A673 (cell line): ENCODE measurements around the gene RBMS2. TPM values are rescaled to one million over a fixed set of nuclear protein-coding genes. Genes with fewer than 3 reads are reported as not detected.

Source experiments
- BruUV-seq: library from RNA; stranded (reverse); fragments of 400-500 nt; replicated peaks from 2 replicates; lab custom pipeline; 2021; lab: Mats Ljungman, UMichigan
- CTCF ChIA-PET: fragments of 300-600 bp; sonication (Branson Sonifier 250); formaldehyde crosslinking; loops from one replicate; lab custom pipeline; 2022; ENCODE audit warnings: antibody characterized with exemption; lab: Charles Lee
- POLR2A ChIA-PET: fragments of 300-600 bp; sonication (Branson Sonifier 250); formaldehyde crosslinking; loops from one replicate; lab custom pipeline; 2022; ENCODE audit warnings: antibody characterized with exemption; ENCODE audit not compliant: low non-redundant PET; lab: Charles Lee
- DNase-seq: peaks from one replicate; pipeline ENCODE4 v3.0.0-alpha.2; 2015; ENCODE audit warnings: low spot score
- H3K27ac ChIP-seq: fragments of 200-600 bp; sonication (generic); 2 replicates; pipeline ENCODE4 v1.5.1; 2016; ENCODE audit warnings: mixed run types, low read depth, mild to moderate bottlenecking, mixed read lengths, antibody characterized with exemption, low read length; ENCODE audit not compliant: poor library complexity, severe bottlenecking
- H3K27me3 ChIP-seq: fragments of 200-600 bp; sonication (generic); replicated peaks from 2 replicates; pipeline ENCODE4 v1.6.1; 2017; ENCODE audit warnings: mixed run types, low read depth, mild to moderate bottlenecking, mixed read lengths, antibody characterized with exemption, low read length; ENCODE audit not compliant: insufficient read depth, poor library complexity
- H3K36me3 ChIP-seq: fragments of 200-600 bp; sonication (generic); 2 replicates; pipeline ENCODE4 v1.6.1; 2016; ENCODE audit warnings: mixed run types, mild to moderate bottlenecking, mixed read lengths, antibody characterized with exemption, low read length; ENCODE audit not compliant: insufficient read depth, poor library complexity, severe bottlenecking
- H3K4me1 ChIP-seq: fragments of 200-600 bp; sonication (generic); 2 replicates; pipeline ENCODE4 v1.6.1; 2017; ENCODE audit warnings: mixed run types, mild to moderate bottlenecking, mixed read lengths, antibody characterized with exemption, low read length; ENCODE audit not compliant: insufficient read depth, poor library complexity, severe bottlenecking
- H3K4me3 ChIP-seq: fragments of 200-600 bp; sonication (generic); 2 replicates; pipeline ENCODE4 v1.5.1; 2016; ENCODE audit warnings: low read depth, mixed run types, mild to moderate bottlenecking, mixed read lengths, low read length; ENCODE audit not compliant: poor library complexity, severe bottlenecking
- H3K9me3 ChIP-seq: fragments of 200-600 bp; sonication (generic); 2 replicates; pipeline ENCODE4 v1.6.1; 2016; ENCODE audit warnings: mixed run types, low read depth, mild to moderate bottlenecking, mixed read lengths, antibody characterized with exemption, low read length; ENCODE audit not compliant: poor library complexity, severe bottlenecking
- EZH2 ChIP-seq: fragments of 200-600 bp; sonication (generic); IDR thresholded peaks from 2 replicates; pipeline ENCODE4 v1.6.1; 2017; ENCODE audit warnings: borderline replicate concordance, low read depth, mild to moderate bottlenecking, mixed read lengths, antibody characterized with exemption, low read length; ENCODE audit not compliant: poor library complexity, severe bottlenecking
- intact Hi-C: fragments of 100-400 bp; cut with micrococcal nuclease; formaldehyde crosslinking; loops from one replicate; pipeline ENCODE4 v1.10.0; 2022; ENCODE audit not compliant: unreplicated experiment
- total RNA-seq: library from RNA; stranded (reverse); gene quantifications from 2 replicates; pipeline ENCODE4 v1.2.3, GENCODE V29; 2021
- TF ChIP-seq, protein P1 (sequence below): fragments of 300-800, 200-600 bp; sonication (generic); conservative IDR thresholded peaks from 2 replicates; pipeline ENCODE4 v1.5.1; 2017; ENCODE audit warnings: low read depth, mild to moderate bottlenecking, antibody characterized with exemption, low read length, moderate library complexity, mixed read lengths

Gene RBMS2
- total RNA-seq, 1 experiment from 2014 or later = 29.7 TPM

- H3K27ac ChIP-seq = no peak overlapping the region
- no peak for DNase-seq
- H3K36me3 ChIP-seq = no peaks in the 10 kb centered on the region
- intact Hi-C loops = no loop called here
- no peak overlapping the region for H3K4me3 ChIP-seq
- POLR2A ChIA-PET = interaction anchor here (0.6 kb wide), 1 partner anchor 36 kb away, joined by 3 read pairs; no protein-coding TSS in a partner anchor
- no peak for TF ChIP-seq EZH2
- TF ChIP-seq, protein P1, sequence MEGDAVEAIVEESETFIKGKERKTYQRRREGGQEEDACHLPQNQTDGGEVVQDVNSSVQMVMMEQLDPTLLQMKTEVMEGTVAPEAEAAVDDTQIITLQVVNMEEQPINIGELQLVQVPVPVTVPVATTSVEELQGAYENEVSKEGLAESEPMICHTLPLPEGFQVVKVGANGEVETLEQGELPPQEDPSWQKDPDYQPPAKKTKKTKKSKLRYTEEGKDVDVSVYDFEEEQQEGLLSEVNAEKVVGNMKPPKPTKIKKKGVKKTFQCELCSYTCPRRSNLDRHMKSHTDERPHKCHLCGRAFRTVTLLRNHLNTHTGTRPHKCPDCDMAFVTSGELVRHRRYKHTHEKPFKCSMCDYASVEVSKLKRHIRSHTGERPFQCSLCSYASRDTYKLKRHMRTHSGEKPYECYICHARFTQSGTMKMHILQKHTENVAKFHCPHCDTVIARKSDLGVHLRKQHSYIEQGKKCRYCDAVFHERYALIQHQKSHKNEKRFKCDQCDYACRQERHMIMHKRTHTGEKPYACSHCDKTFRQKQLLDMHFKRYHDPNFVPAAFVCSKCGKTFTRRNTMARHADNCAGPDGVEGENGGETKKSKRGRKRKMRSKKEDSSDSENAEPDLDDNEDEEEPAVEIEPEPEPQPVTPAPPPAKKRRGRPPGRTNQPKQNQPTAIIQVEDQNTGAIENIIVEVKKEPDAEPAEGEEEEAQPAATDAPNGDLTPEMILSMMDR = no peak
- no peaks in the 10 kb centered on the region for H3K9me3 ChIP-seq
- no peaks in the 10 kb centered on the region for H3K4me1 ChIP-seq
- no TSS peak for BruUV-seq
- CTCF ChIA-PET = interaction anchor here (0.6 kb wide), 1 partner anchor 11 kb away, joined by 3 read pairs; no protein-coding TSS in a partner anchor
- no peaks in the 10 kb centered on the region for H3K27me3 ChIP-seq
Observed at GRCh38 chr12:56551070-56551469, 29.4 kb downstream of the RBMS2 start.

DNA sequence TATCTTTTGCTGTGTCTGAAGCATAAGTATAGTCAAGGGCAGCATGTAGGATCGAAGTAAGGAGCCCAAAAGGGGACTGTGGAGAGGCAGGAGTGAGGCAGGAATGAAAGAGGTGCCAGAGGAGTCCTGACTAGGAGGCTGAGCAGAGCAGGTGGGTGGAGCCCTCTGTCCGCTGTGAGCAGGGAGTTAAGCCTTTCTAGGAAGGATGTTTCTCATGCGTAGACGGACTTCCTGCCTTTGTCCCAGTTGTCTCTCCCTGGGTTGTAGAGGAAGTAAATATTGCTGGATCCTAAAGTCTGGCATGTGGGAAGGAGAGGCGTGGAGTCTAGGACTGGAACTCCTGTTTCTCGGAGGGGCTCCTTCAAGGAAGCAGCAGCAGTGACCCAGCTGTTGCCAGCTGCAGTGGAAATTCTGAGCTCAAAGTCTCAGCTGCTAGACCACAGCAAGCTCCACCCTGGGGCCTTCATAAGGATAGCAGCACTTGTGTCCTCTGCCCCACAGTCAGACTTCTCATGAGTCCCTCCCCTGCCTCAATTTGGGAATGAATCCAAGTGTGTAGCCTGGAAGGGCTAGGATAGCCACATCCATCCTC, 44.0 kb downstream of the RBMS2 start:
- BruUV-seq = no TSS peak
- H3K27ac ChIP-seq = peak overlapping the region; percentile 13
- TF ChIP-seq EZH2 = no peak
- TF ChIP-seq, protein P1 = no peak
- no peaks in the 10 kb centered on the region for H3K27me3 ChIP-seq
- H3K4me3 ChIP-seq = no peak overlapping the region
- DNase-seq = peak; percentile 54
- H3K36me3 ChIP-seq = peaks cover 2% of the 10 kb centered on the region
- intact Hi-C loops = no loop called here
- H3K4me1 ChIP-seq = peaks cover 6% of the 10 kb centered on the region
- CTCF ChIA-PET = no interaction called here
- POLR2A ChIA-PET = no interaction called here
- H3K9me3 ChIP-seq = no peaks in the 10 kb centered on the region

DNA sequence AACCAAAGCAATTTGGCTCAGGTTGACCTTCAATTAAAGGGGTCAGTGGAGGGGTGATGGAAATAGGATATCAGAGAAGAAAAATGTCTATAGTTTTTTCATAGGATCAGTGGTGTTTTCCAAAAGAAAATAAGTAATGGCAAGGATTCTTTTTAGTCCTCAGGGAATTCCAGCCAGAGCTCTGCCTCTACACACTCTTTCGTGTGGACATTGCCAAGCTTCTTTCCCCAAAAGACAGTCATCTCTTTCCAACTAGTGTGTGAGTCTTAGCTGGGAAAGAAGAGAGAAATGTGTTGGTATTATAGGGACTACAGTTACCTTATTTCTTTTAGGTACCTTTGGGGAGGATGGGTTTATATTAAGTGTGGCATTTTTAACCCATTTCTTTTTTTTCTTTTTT, 46.5 kb downstream of the RBMS2 start:
- no peak for DNase-seq
- BruUV-seq = no TSS peak
- H3K27me3 ChIP-seq = no peaks in the 10 kb centered on the region
- H3K9me3 ChIP-seq = no peaks in the 10 kb centered on the region
- H3K36me3 ChIP-seq = peaks cover 2% of the 10 kb centered on the region
- no peak overlapping the region for H3K4me3 ChIP-seq
- no peak for TF ChIP-seq EZH2
- TF ChIP-seq, protein P1 = no peak
- no peak overlapping the region for H3K27ac ChIP-seq
- POLR2A ChIA-PET = no interaction called here
- intact Hi-C loops = no loop called here
- peaks cover 6% of the 10 kb centered on the region for H3K4me1 ChIP-seq
- CTCF ChIA-PET = no interaction called here
